WTC11 (cell line): ENCODE results near the gene SPECC1L. TPM values are rescaled to one million over a fixed set of nuclear protein-coding genes. Genes with fewer than 3 reads are reported as not detected.

Experiments used
- ATAC-seq: fragments of 200-7000 bp; cut with Tn5 transposase; 2 replicates; pipeline ENCODE4 v1.10.0; 2021; ENCODE audit warnings: mild to moderate bottlenecking, moderate library complexity
- CTCF ChIA-PET: fragments of 300-600 bp; sonication (Branson Sonifier 250); formaldehyde crosslinking; loops from one replicate; lab custom pipeline; 2021; ENCODE audit warnings: antibody characterized with exemption; lab: Charles Lee
- POLR2A ChIA-PET: fragments of 350-600 bp; sonication (Branson Sonifier 250); formaldehyde crosslinking; loops from one replicate; lab custom pipeline; 2021; ENCODE audit warnings: antibody characterized with exemption; lab: Charles Lee
- DNase-seq: peaks from one replicate; pipeline ENCODE4 v3.0.0; 2021; ENCODE audit warnings: low spot score
- H3K27ac Mint-ChIP-seq: 2 replicates; pipeline ENCODE4 v1.8.0; 2021; ENCODE audit warnings: mixed read lengths
- H3K27me3 Mint-ChIP-seq: 2 replicates; pipeline ENCODE4 v1.8.0; 2021; ENCODE audit warnings: low read depth, mild to moderate bottlenecking, moderate library complexity, mixed read lengths
- H3K36me3 Mint-ChIP-seq: 2 replicates; pipeline ENCODE4 v1.8.0; 2021; ENCODE audit warnings: mixed read lengths
- H3K4me1 Mint-ChIP-seq: 2 replicates; pipeline ENCODE4 v1.8.0; 2022; ENCODE audit warnings: mixed read lengths
- H3K4me3 Mint-ChIP-seq: 2 replicates; pipeline ENCODE4 v1.8.0; 2021; ENCODE audit warnings: mild to moderate bottlenecking, moderate library complexity, mixed read lengths
- H3K9me3 Mint-ChIP-seq: 2 replicates; pipeline ENCODE4 v1.8.0; 2021; ENCODE audit warnings: mixed read lengths
- AFF4 ChIP-seq: sonication (generic); formaldehyde crosslinking; IDR thresholded peaks from 2 replicates; pipeline ENCODE4 v1.8.1; 2023; ENCODE audit warnings: mild to moderate bottlenecking, missing genetic modification reagents, borderline replicate concordance
- ATF6 ChIP-seq: sonication (generic); formaldehyde crosslinking; IDR thresholded peaks from 2 replicates; pipeline ENCODE4 v1.8.1; 2023; ENCODE audit warnings: mild to moderate bottlenecking, missing genetic modification reagents
- CTCF ChIP-seq: fragments of 200-600 bp; IDR thresholded peaks from 2 replicates; pipeline ENCODE4 v1.8.0; 2022; ENCODE audit warnings: antibody characterized with exemption
- E2F5 ChIP-seq: sonication (generic); formaldehyde crosslinking; IDR thresholded peaks from 2 replicates; pipeline ENCODE4 v1.8.1; 2022; ENCODE audit warnings: mild to moderate bottlenecking, moderate library complexity, missing genetic modification reagents
- ESRRA ChIP-seq: sonication (generic); formaldehyde crosslinking; IDR thresholded peaks from 2 replicates; pipeline ENCODE4 v1.8.1; 2022; ENCODE audit warnings: mild to moderate bottlenecking, missing genetic modification reagents, borderline replicate concordance
- GRHL2 ChIP-seq: fragments of 250-450 bp; sonication (Bioruptor Pico); IDR thresholded peaks from 2 replicates; pipeline ENCODE4 v1.8.0; 2022; ENCODE audit warnings: mild to moderate bottlenecking, moderate library complexity; ENCODE audit not compliant: insufficient replicate concordance, severe bottlenecking
- KAT7 ChIP-seq: sonication (generic); formaldehyde crosslinking; IDR thresholded peaks from 2 replicates; pipeline ENCODE4 v1.8.1; 2023; ENCODE audit warnings: missing genetic modification reagents, mild to moderate bottlenecking, borderline replicate concordance
- NFYB ChIP-seq: sonication (generic); formaldehyde crosslinking; conservative IDR thresholded peaks from 2 replicates; pipeline ENCODE4 v1.8.0; 2022; ENCODE audit warnings: low read depth, missing genetic modification reagents
- OVOL2 ChIP-seq: fragments of 250-450 bp; sonication (Bioruptor Pico); IDR thresholded peaks from 2 replicates; pipeline ENCODE4 v1.9.0; 2021; ENCODE audit warnings: mild to moderate bottlenecking, borderline replicate concordance
- RELA ChIP-seq: sonication (generic); formaldehyde crosslinking; IDR thresholded peaks from 2 replicates; pipeline ENCODE4 v1.8.1; 2022; ENCODE audit warnings: missing genetic modification reagents, mild to moderate bottlenecking, borderline replicate concordance
- SMAD3 ChIP-seq: sonication (generic); formaldehyde crosslinking; IDR thresholded peaks from 2 replicates; pipeline ENCODE4 v1.8.0; 2022; ENCODE audit warnings: missing genetic modification reagents, mild to moderate bottlenecking, borderline replicate concordance
- STAT6 ChIP-seq: sonication (generic); formaldehyde crosslinking; conservative IDR thresholded peaks from 2 replicates; pipeline ENCODE4 v1.8.1; 2023; ENCODE audit warnings: mild to moderate bottlenecking, low read depth, missing genetic modification reagents, moderate library complexity
- USF1 ChIP-seq: sonication (generic); formaldehyde crosslinking; IDR thresholded peaks from 2 replicates; pipeline ENCODE4 v1.8.0; 2022; ENCODE audit warnings: mild to moderate bottlenecking, missing genetic modification reagents
- ZMAT4 ChIP-seq: fragments of 250-450 bp; sonication (Bioruptor Pico); IDR thresholded peaks from 2 replicates; pipeline ENCODE4 v1.9.0; 2021; ENCODE audit warnings: mild to moderate bottlenecking
- ZNF138 ChIP-seq: sonication (generic); formaldehyde crosslinking; conservative IDR thresholded peaks from 2 replicates; pipeline ENCODE4 v1.8.1; 2022; ENCODE audit warnings: mild to moderate bottlenecking, moderate library complexity, missing genetic modification reagents
- total RNA-seq: library from RNA; stranded (reverse); gene quantifications from 3 replicates; pipeline ENCODE4 v1.2.3, GENCODE V29; 2021
- TF ChIP-seq, protein P1 (sequence below): sonication (generic); formaldehyde crosslinking; IDR thresholded peaks from 2 replicates; pipeline ENCODE4 v1.8.0; 2023; ENCODE audit warnings: mild to moderate bottlenecking, missing genetic modification reagents

The SPECC1L gene
- total RNA-seq, 1 experiment from 2014 or later = 44.6 TPM

DNA sequence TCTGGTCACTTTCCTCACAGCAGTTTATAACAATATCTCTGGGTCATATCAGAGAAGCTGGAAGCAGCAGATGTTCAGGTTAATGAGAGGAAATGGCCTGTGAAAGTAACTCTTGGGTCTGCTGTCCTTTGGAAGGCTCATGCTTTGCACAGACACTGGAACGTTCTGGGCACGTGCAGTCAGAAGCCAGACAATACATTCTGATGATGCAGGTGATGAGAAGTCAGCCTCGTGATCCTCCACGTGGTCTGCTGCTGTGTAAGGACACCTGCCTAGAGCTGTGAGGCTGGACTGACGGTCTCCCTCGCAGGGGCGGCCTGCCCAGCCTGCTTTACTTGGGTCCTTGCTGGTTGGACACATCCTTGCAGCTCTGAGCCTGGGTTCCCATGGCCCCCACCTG, 138.0 kb downstream of the SPECC1L start (continued):
- TF ChIP-seq, protein P1, sequence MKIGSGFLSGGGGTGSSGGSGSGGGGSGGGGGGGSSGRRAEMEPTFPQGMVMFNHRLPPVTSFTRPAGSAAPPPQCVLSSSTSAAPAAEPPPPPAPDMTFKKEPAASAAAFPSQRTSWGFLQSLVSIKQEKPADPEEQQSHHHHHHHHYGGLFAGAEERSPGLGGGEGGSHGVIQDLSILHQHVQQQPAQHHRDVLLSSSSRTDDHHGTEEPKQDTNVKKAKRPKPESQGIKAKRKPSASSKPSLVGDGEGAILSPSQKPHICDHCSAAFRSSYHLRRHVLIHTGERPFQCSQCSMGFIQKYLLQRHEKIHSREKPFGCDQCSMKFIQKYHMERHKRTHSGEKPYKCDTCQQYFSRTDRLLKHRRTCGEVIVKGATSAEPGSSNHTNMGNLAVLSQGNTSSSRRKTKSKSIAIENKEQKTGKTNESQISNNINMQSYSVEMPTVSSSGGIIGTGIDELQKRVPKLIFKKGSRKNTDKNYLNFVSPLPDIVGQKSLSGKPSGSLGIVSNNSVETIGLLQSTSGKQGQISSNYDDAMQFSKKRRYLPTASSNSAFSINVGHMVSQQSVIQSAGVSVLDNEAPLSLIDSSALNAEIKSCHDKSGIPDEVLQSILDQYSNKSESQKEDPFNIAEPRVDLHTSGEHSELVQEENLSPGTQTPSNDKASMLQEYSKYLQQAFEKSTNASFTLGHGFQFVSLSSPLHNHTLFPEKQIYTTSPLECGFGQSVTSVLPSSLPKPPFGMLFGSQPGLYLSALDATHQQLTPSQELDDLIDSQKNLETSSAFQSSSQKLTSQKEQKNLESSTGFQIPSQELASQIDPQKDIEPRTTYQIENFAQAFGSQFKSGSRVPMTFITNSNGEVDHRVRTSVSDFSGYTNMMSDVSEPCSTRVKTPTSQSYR = no peak
- TF ChIP-seq, all 79 proteins: peak for 0

DNA sequence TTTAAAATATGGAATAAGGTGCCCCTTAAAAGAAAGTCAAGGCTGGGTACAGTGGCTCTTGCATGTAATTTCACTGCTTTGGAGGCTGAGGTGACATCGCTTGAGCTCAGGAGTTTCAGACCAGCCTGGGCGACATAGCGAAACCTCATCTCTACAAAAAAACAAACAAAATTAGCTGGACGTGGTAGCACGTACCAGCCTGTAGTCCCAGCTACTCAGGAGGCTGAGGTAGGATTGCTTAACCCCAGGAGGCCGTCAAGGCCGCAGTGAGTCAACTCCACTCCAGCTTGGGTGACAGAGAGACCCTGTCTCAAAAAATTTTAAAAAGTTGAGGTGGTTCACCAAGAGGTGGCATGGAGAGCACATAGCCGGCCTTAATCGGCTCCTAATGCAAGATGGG, 139.1 kb downstream of the SPECC1L start:
- H3K4me1 Mint-ChIP-seq = peaks cover 25% of the 10 kb centered on the region
- CTCF ChIA-PET = interaction anchor here (0.6 to 2.2 kb wide), 5 partner anchors 9 to 804 kb away, joined by 3 to 21 read pairs (median 3); no protein-coding TSS in a partner anchor
- no peak for ATAC-seq
- no peak overlapping the region for H3K27ac Mint-ChIP-seq
- H3K9me3 Mint-ChIP-seq = no peaks in the 10 kb centered on the region
- no peaks in the 10 kb centered on the region for H3K27me3 Mint-ChIP-seq
- TF ChIP-seq USF1 (CRISPR knock-in tag) (no peak), GRHL2 (CRISPR knock-in tag) (no peak), AFF4 (CRISPR knock-in tag) (no peak), NFYB (no peak), KAT7 (no peak), RELA (CRISPR knock-in tag) (no peak), ZMAT4 (CRISPR knock-in tag) (no peak), ZNF138 (CRISPR knock-in tag) (no peak), OVOL2 (CRISPR knock-in tag) (no peak), ATF6 (CRISPR knock-in tag) (no peak), STAT6 (no peak), CTCF (no peak), ESRRA (CRISPR knock-in tag) (no peak), E2F5 (CRISPR knock-in tag) (no peak), SMAD3 (CRISPR knock-in tag) (no peak)
- POLR2A ChIA-PET = no interaction called here
- H3K4me3 Mint-ChIP-seq = no peak overlapping the region
- DNase-seq = no peak
- H3K36me3 Mint-ChIP-seq = peaks cover 11% of the 10 kb centered on the region
